Nephron progenitor cell (in vitro differentiated cells): ENCODE data around the gene DSCAM.

Experiments used
- DNase-seq: peaks from one replicate; pipeline ENCODE4 v3.0.0; 2021
- H3K27ac Mint-ChIP-seq: 2 replicates; pipeline ENCODE4 v1.8.0; 2021; ENCODE audit warnings: mild to moderate bottlenecking, moderate library complexity, mixed read lengths
- H3K27me3 Mint-ChIP-seq: 2 replicates; pipeline ENCODE4 v1.8.0; 2021; ENCODE audit warnings: mild to moderate bottlenecking, low read depth, mixed read lengths; ENCODE audit not compliant: poor library complexity
- H3K36me3 Mint-ChIP-seq: 2 replicates; pipeline ENCODE4 v1.8.0; 2021; ENCODE audit warnings: low read depth, mixed read lengths
- H3K4me1 Mint-ChIP-seq: 2 replicates; pipeline ENCODE4 v1.8.0; 2021; ENCODE audit warnings: mixed read lengths
- H3K4me3 Mint-ChIP-seq: 2 replicates; pipeline ENCODE4 v1.8.0; 2021; ENCODE audit warnings: mild to moderate bottlenecking, moderate library complexity, mixed read lengths
- H3K9me3 Mint-ChIP-seq: 2 replicates; pipeline ENCODE4 v1.8.0; 2021; ENCODE audit warnings: mild to moderate bottlenecking, moderate library complexity, mixed read lengths
- TF ChIP-seq, protein P1 (sequence below): fragments of 200-600 bp; sonication (generic); IDR thresholded peaks from 2 replicates; pipeline ENCODE4 v1.5.0; 2021; ENCODE audit warnings: antibody characterized with exemption

The DSCAM gene

DNA sequence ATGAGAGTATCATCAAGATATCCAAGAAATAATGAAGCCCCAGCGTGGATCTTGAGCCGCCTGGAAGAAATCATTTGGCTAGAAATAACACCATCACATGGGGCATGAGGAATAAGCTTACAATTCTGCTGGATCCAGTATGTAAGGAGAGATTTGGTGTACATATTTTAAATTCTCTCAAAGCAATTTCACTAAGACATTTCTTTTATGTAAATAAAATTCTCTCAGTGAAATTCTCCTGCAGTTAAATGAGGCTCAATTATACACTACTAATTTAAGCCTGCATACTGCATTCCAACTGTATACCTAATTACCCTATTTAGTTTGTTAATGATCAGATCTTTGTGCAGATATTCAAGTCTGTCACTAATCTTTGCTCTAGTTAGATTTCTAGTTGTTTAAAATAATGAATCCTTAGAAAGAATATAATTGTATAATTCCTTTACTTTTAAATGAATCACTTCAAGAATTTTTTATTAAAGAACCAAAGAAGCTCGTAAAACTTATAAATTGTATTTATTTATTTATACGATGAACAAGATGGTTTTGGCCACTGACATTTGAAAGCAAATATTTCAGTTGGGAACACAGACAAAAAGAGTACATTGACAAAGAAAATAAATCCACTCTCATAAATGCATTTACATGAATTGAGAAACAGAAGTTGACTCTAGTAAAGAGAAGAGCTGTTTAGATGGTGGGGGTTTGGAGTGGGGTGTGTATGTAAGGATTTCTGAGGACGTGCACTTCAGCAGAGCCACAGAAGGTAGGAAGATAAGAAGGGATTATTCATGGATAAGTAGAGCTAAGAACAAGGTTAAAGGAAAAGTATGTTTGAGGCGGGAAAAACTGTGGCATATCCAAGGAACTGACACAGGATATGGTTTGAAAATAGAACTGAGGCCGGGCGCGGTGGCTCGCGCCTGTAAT is 466.8 kb downstream of the DSCAM start:
- Mint-ChIP-seq H3K27ac (no peak overlapping the region), H3K9me3 (peaks cover 4% of the 10 kb centered on the region), H3K4me1 (peaks cover 10% of the 10 kb centered on the region), H3K36me3 (no peaks in the 10 kb centered on the region), H3K4me3 (no peak overlapping the region), H3K27me3 (peaks cover 14% of the 10 kb centered on the region)
- TF ChIP-seq, protein P1, sequence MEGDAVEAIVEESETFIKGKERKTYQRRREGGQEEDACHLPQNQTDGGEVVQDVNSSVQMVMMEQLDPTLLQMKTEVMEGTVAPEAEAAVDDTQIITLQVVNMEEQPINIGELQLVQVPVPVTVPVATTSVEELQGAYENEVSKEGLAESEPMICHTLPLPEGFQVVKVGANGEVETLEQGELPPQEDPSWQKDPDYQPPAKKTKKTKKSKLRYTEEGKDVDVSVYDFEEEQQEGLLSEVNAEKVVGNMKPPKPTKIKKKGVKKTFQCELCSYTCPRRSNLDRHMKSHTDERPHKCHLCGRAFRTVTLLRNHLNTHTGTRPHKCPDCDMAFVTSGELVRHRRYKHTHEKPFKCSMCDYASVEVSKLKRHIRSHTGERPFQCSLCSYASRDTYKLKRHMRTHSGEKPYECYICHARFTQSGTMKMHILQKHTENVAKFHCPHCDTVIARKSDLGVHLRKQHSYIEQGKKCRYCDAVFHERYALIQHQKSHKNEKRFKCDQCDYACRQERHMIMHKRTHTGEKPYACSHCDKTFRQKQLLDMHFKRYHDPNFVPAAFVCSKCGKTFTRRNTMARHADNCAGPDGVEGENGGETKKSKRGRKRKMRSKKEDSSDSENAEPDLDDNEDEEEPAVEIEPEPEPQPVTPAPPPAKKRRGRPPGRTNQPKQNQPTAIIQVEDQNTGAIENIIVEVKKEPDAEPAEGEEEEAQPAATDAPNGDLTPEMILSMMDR = no peak
- no peak for DNase-seq

DNA sequence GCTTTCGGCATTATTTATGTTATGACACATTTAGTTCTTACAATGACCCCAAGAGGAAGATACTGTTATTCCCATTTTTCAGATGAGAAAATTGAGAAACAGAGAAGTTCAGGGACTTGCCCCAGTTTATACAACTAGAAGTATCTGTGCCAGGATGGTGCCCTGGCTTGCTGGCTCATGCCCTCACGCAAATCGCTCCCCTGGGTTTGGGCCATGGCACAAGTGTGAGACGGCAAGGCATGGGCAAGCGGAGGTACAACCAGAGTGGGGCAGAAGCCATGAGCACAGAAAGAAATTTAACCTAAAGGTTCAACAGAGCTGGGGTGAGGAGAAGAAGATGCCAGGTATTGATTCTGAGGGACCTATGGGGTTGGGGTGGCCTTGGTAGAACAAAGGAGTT is 469.8 kb downstream of the DSCAM start:
- DNase-seq = no peak

DNA sequence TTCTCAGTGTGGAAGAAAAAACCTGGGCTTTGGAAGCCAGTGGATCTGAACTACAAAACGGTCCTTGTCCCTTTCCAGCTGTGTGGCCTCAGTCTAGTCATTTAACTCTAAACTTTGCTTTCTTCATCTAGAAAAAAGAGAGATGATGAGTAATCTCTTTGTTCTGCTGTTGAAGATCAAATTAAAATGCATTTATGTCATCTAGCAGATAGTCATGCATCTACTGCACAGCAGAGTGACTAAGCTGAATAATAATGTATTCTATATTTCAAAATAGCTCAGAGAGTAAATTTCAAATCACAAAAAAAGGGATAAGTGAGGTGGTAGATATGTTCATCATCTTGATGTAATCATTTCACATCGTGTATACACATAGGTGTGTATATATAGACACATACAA is 473.2 kb downstream of the DSCAM start:
- TF ChIP-seq, protein P1 = no peak
- Mint-ChIP-seq H3K36me3 (no peaks in the 10 kb centered on the region), H3K4me1 (no peaks in the 10 kb centered on the region), H3K27me3 (peaks cover 16% of the 10 kb centered on the region), H3K9me3 (no peaks in the 10 kb centered on the region), H3K27ac (no peak overlapping the region), H3K4me3 (no peak overlapping the region)
- no peak for DNase-seq

More for the DNA sequence above, 469.8 kb downstream of the DSCAM start:
- Mint-ChIP-seq H3K27ac (no peak overlapping the region), H3K27me3 (peaks cover 16% of the 10 kb centered on the region), H3K4me1 (no peaks in the 10 kb centered on the region), H3K9me3 (peaks cover 4% of the 10 kb centered on the region), H3K4me3 (no peak overlapping the region), H3K36me3 (no peaks in the 10 kb centered on the region)
- TF ChIP-seq, protein P1 = no peak

DNA sequence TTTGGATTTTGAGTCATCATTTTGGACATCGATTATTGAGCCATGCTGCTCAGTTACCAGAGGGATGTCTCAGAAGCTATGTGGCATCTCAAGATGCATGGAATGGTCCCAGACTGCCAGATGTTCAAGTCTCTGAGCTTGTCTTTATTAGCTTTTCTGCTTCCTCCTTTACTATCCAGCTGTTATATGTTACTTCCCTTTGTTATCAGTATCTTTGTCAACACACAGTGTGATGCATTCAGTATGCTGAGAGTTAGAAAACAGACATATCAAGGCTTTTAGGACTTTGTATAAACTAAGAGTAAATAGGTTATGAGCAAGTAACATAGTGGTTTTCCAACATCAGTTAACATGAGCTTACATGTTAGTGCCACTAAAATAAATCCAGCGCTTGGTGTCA is 474.5 kb downstream of the DSCAM start:
- H3K4me3 Mint-ChIP-seq = no peak overlapping the region
- no peaks in the 10 kb centered on the region for H3K9me3 Mint-ChIP-seq
- no peaks in the 10 kb centered on the region for H3K36me3 Mint-ChIP-seq
- peaks cover 13% of the 10 kb centered on the region for H3K27me3 Mint-ChIP-seq
- no peak for DNase-seq
- H3K27ac Mint-ChIP-seq = no peak overlapping the region
- H3K4me1 Mint-ChIP-seq = no peaks in the 10 kb centered on the region
- TF ChIP-seq, protein P1 = no peak

DNA sequence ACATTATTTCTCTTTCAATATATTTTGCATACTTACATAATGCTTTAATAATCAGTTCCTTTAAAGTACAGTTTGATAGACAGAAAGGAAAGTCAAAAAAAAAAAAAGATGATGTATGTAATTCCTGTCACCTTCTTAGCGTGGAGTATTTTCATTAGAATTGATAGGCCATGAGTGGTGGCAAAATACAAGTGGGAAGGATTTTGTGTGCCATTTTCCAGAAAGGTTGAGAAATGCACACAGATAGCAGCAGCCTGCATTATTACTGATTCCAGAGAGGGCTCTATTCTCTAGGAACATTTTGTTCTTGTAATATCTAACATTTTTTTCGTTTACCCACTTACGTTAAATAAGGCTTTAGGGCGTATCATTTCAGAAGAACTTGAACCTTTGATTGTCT is 475.6 kb downstream of the DSCAM start:
- no peaks in the 10 kb centered on the region for H3K36me3 Mint-ChIP-seq
- H3K4me3 Mint-ChIP-seq = no peak overlapping the region
- H3K27me3 Mint-ChIP-seq = peaks cover 11% of the 10 kb centered on the region
- H3K4me1 Mint-ChIP-seq = no peaks in the 10 kb centered on the region
- no peak overlapping the region for H3K27ac Mint-ChIP-seq
- TF ChIP-seq, protein P1 = no peak
- DNase-seq = no peak
- no peaks in the 10 kb centered on the region for H3K9me3 Mint-ChIP-seq

DNA sequence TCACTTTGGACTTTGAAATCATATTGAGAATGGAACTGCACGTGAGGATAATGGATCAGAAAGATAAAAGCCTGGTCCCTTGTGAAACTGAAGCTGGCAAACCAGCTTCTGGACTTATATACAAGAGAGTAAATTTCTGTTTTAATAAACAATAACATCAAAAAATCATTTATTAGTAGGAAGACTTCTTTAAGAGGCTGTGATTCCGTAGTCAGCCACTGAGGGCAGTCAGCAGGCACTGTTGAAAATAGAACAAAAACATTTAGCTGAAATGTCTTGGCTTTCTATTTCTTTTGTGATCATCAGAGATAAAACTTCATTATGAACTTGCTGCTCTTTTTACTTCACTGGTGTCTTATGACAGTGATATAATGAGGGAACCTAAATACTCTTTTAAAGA is 490.3 kb downstream of the DSCAM start:
- H3K27ac Mint-ChIP-seq = no peak overlapping the region
- H3K9me3 Mint-ChIP-seq = no peaks in the 10 kb centered on the region
- no peaks in the 10 kb centered on the region for H3K36me3 Mint-ChIP-seq
- H3K27me3 Mint-ChIP-seq = peaks cover 1% of the 10 kb centered on the region
- DNase-seq = no peak
- no peak overlapping the region for H3K4me3 Mint-ChIP-seq
- TF ChIP-seq, protein P1 = no peak
- H3K4me1 Mint-ChIP-seq = no peaks in the 10 kb centered on the region
